Inflammatory macrophage (primary cell): ENCODE measurements around the gene RNF31.

Source experiments
- DNase-seq, 2 donors: peaks; one replicate each; pipeline ENCODE4 v3.0.0-alpha.2; 2020 to 2022

RNF31 gene

GRCh38 chr14:24116128-24116814 lies 31.0 kb upstream of the RNF31 start:
- DNase-seq = no peak

- no peak for DNase-seq
These were observed 30.1 kb upstream of the RNF31 start for GRCh38 chr14:24117179-24117578.

GRCh38 chr14:24119691-24120090 lies 27.6 kb upstream of the RNF31 start:
- DNase-seq = no peak

- DNase-seq = no peak
These were observed 26.1 kb upstream of the RNF31 start for GRCh38 chr14:24121210-24121609.

DNA sequence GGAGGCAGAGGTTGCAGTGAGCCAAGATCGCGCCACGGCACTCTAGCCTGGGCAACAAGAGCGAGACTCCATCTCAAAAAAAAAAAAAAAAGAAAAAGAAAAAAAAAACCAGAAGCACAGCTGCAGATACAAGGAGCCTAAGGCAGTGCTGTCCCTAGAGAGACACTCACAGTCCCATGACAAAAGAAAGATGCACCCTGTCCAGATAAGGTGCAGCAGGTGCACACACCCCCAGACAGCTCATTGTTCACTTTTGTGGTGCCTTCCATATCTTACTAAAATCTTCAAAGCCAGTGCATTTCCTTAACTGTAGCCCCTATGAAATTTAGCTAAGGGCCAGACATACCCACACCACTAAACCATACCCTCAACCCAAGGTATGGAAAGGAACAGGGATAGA lies 24.9 kb upstream of the RNF31 start:
- no peak for DNase-seq

DNA sequence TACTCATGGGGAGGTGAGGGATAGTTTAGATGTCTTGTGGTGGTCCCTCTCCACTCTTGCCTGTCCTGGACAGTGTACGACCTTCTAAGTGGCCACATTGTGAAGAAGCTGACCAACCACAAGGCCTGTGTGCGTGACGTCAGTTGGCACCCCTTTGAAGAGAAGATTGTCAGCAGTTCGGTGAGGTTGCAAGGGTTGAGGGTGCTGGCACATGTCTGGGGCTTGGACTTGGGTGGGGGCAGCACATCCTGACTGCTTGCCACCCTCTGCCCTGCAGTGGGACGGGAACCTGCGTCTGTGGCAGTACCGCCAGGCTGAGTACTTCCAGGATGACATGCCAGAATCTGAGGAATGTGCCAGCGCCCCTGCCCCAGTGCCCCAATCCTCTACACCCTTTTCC lies 24.4 kb upstream of the RNF31 start:
- DNase-seq = no peak

- DNase-seq = no peak
These were observed 23.6 kb upstream of the RNF31 start for GRCh38 chr14:24123424-24124417.

DNA sequence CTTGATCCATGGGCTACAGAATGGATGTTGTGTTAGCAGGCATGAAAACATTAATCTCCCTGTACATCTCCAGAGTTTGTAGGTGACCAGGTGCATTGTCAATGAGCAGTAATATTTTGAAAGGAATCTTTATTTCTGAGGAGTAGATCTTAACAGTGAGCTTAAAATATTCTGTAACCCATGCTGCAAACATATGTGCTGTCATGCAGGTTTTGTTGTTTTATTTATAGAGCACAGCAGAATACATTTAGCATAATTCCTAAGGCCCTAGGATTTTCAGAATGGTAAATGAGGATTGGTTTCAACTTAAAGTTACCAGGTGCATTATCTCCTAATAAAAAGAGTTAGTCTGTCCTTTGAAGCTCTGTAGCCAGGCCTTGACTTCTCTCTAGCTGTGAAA lies 20.4 kb upstream of the RNF31 start:
- no peak for DNase-seq

DNA sequence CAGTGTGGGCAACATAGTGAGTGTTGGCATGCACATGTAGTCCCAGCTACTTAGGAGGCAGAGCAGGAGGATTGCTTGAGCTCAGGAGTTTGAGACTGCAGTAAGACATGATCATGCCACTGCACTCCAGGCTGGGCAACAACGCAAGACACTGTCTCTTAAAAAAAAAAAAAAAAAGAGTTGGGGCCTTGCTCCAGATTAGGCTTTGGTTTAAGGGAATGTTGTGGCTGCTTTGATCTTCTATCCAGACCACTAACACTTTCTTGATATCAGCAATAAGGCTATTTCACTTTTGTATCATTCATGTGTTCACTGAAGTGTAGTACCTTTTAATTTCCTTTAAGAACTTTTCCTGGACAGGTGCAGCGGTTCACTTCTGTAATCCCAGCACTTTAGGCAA lies 19.6 kb upstream of the RNF31 start:
- DNase-seq = no peak

DNA sequence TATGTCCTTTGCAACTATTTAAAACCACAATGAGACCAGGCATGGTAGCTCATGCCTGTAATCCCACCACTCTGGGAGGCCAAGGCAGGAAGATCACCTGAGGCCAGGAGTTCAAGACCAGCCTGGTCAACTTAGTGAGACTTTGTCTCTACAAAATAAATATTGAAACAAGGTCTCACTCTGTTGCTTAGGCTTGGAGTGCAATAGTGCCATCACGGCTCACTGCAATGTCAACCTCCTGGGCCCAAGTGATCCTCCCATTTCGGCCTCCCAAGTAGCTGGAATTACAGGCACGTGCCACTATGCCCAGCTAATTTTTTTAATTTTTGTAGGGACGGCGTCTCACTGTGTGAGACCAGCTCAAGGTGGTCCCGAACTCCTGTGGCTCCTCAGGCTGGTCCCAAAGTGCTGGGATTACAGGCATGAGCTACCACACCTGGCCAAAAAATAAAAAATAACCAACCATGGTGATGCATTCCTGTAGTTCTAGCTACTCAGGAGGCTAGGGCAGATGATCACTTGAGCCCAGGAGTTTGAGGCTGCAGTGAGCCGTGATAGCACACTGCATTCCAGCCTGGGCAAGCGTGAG lies 17.8 kb upstream of the RNF31 start:
- no peak for DNase-seq

DNA sequence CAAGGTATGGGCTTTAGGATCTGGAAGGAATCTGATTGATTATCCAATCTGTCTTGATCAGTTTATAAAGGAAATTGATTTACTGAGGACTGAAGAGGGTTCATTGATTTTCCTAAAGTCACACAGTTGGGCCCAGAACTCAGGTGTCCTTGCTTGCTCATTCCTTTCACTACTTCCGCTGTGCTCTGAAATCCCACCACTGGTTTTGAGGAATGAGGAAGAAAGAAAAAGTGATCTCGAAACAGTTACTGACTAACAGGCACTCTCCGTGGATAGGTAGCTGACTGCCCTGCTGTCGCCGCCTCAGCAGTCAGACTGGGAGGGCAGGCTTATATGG lies 16.9 kb upstream of the RNF31 start, which contains the start of gene FITM1:
TSS of gene FITM1 (plus strand) at position 280 of the 337 bp plus-strand sequence. CDS start 905 bp downstream, outside the sequence.
- DNase-seq = no peak

DNA sequence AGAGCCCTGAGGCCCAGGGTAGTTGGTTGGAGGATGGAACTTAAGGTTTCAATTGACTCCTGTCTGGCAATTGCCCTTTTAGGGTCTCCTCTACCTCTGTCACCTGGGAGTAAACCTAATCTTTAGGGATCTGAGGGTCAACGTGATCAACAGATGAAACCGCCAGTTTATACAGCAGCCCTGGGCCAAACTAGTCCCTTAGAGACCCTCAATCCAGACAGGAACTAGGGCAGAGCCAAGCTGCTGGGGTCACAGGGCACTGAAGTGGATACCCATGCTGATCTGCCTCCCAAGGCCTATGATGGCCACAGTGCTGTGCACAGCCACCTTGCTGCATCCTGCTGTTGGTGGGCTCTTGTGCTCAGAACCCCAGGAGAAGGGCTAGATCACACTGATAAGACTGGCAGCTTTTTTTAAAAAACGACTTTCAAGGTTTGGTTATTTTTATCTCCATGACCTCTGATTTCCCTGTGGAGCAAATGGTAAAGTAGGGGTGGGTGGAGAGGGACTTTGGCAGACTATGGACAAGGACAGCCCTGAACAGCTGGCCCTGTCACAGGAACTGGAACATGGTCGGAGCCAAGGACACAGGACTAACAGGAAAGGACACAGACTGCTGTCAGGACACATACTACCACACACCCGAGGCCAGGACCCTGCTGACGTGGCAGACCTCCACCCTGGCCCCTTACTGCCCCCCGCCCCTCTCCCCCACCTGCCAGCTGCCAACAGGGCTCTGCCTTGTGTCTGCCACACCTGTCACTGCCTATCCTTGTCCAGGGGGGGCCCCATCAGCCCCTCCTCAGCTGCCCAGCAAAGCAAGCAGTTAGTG lies 16.4 kb upstream of the RNF31 start:
- DNase-seq = no peak

DNA sequence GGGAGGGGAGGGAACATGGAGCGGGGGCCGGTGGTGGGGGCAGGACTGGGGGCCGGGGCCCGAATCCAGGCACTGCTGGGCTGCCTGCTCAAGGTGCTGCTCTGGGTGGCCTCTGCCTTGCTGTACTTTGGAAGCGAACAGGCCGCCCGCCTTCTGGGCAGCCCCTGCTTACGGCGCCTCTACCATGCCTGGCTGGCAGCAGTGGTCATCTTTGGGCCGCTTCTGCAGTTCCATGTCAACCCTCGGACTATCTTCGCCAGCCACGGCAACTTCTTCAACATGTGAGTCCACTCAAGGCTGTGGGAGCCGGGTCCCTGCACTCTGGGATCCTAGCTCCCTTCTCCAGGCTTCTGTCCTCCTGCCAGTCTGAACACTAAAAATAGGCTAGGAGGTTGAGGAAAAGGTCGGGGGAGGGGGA lies 15.7 kb upstream of the RNF31 start:
- DNase-seq = no peak

- no peak for DNase-seq
These were observed 15.1 kb upstream of the RNF31 start for GRCh38 chr14:24132061-24132685.

GRCh38 chr14:24132976-24133375 lies 14.3 kb upstream of the RNF31 start:
- no peak for DNase-seq

DNA sequence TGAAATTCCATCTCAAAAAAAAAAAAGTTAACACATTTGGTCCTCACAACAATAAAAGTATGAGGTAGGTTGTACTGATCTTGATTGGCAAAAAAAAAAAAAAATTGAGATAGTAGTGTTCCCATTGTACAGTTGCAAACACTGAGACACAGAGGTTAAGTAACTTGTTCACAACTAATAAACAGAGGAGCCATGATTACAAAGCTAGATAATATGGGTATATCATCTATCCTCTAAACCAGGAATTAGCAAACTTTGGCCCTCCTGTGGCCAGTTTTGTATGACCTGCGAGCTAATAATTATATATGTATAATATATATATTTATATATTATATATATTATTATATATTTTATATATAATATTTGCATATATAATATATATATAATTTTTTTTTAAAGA lies 13.6 kb upstream of the RNF31 start:
- DNase-seq = no peak

GRCh38 chr14:24135584-24135833 lies 11.8 kb upstream of the RNF31 start:
- DNase-seq = no peak

DNA sequence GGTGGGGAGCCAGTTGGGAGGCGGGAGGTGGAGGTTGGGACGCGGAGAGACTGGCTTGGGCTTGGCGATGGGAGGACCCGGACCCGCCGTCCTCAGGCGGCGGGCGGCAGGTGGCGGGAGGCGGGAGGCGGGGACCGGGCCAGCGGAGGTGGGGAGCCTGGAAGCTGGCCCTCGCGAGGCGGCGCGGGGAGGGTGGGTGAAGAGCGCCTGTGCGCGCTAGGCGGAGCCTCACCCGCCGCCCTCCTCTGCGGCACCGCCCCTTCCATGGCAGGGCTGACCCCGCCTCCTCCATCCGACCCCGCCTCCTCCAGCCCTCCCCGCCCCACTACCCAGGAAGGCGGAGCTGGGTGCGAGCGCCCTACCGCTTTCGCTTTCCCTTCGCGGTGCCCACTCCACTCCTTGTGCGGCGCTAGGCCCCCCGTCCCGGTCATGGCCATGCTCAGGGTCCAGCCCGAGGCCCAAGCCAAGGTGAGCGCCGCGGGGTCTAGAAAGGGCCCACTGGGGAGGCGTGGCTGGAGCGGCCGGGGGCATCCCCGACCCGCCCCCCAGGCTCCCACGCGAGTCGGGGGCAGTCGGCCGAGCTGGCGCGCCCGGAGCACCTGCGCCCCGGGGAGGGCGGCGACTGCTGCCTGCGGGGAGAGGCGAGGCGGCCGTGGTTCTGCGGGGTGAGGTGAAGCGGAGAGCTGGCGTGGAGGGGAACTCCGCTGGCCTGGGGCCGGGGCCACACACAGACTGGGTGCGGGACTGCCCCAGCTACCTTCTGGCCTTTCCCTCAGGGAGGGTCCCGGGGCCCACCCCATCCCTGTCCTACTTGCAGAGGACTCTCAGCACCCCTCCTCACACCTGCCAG lies 11.2 kb upstream of the RNF31 start, which contains the start of gene PSME1:
TSS of gene PSME1 (plus strand) at position 361 of the 850 bp plus-strand sequence. CDS start at position 430, 69 bp downstream.
- peak; percentile 92 to 93 for DNase-seq

GRCh38 chr14:24136684-24137528 lies 10.4 kb upstream of the RNF31 start:
- DNase-seq = no peak
